Parathyroid adenoma (tissue), 2 donors: ENCODE measurements around the gene SMPD3.

Experiments used
- H2AFZ ChIP-seq: fragments of 300-600 bp; sonication (generic); one replicate; pipeline ENCODE4 v1.7.0; 2017; ENCODE audit warnings: antibody characterized with exemption, mild to moderate bottlenecking
- H3K27ac ChIP-seq: fragments of 300-600 bp; sonication (generic); one replicate; pipeline ENCODE4 v1.7.0; 2017
- H3K27me3 ChIP-seq: fragments of 300-600 bp; sonication (generic); one replicate; pipeline ENCODE4 v1.7.0; 2017; ENCODE audit warnings: low read length; ENCODE audit not compliant: control insufficient read depth, insufficient read depth
- H3K36me3 ChIP-seq: fragments of 300-600 bp; sonication (generic); one replicate; pipeline ENCODE4 v1.7.0; 2017; ENCODE audit warnings: low read length; ENCODE audit not compliant: control insufficient read depth, insufficient read depth
- H3K4me1 ChIP-seq: fragments of 300-600 bp; sonication (generic); one replicate; pipeline ENCODE4 v1.7.0; 2017; ENCODE audit warnings: control low read depth
- H3K4me2 ChIP-seq: fragments of 300-600 bp; sonication (generic); one replicate; pipeline ENCODE4 v1.7.0; 2017; ENCODE audit warnings: low read length
- H3K4me3 ChIP-seq: fragments of 300-600 bp; sonication (generic); one replicate; pipeline ENCODE4 v1.7.0; 2017; ENCODE audit warnings: low read depth, low read length
- H3K79me2 ChIP-seq: fragments of 300-600 bp; sonication (generic); one replicate; pipeline ENCODE4 v1.7.0; 2017; ENCODE audit warnings: control low read depth
- H3K9ac ChIP-seq: fragments of 300-600 bp; sonication (generic); one replicate; pipeline ENCODE4 v1.7.0; 2017; ENCODE audit warnings: mild to moderate bottlenecking
- H3K9me3 ChIP-seq: fragments of 300-600 bp; sonication (generic); one replicate; pipeline ENCODE4 v1.7.0; 2017; ENCODE audit warnings: low read length; ENCODE audit not compliant: control insufficient read depth
- CTCF ChIP-seq: fragments of 300-600 bp; sonication (generic); IDR thresholded peaks from one replicate; pipeline ENCODE4 v1.7.0; 2017; ENCODE audit warnings: antibody characterized with exemption, mild to moderate bottlenecking
- donor health status: primary hyperparathyroidism.

Gene SMPD3

GRCh38 chr16:68480084-68480995 is 32.0 kb upstream of the SMPD3 start:
- Histone ChIP-seq H3K9ac (no peak overlapping the region), H3K36me3 (no peaks in the 10 kb centered on the region), H3K4me3 (no peak overlapping the region), H2AFZ (no peak overlapping the region), H3K79me2 (no peaks in the 10 kb centered on the region), H3K27ac (no peak overlapping the region), H3K27me3 (no peaks in the 10 kb centered on the region), H3K9me3 (no peaks in the 10 kb centered on the region), H3K4me2 (no peak overlapping the region), H3K4me1 (peaks cover 12% of the 10 kb centered on the region)
- no peak for TF ChIP-seq CTCF

DNA sequence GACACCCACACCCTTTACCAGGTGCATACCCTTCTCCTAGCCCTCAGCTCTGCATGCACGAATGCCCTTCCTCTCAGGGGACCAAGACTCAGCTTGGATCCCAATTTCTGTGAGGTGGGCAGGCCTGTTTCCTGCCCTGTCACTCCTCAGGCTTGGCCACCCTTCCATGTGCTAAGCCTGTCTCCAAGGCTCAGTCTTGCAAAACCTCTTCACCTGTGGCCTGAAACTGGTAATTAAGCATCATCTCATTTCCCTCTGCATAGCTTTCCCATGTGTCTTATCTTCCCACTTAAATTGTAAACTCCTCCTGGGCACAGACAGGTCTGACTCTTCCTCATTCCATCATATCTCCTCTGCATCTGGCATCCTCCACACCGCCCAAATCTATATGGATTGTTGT is 31.0 kb upstream of the SMPD3 start:
- Histone ChIP-seq H3K79me2 (no peaks in the 10 kb centered on the region), H3K4me1 (peaks cover 12% of the 10 kb centered on the region), H3K9me3 (no peaks in the 10 kb centered on the region), H3K36me3 (no peaks in the 10 kb centered on the region), H3K4me3 (no peak overlapping the region), H3K27me3 (no peaks in the 10 kb centered on the region), H2AFZ (no peak overlapping the region), H3K4me2 (no peak overlapping the region), H3K9ac (no peak overlapping the region), H3K27ac (no peak overlapping the region)
- TF ChIP-seq CTCF: no peak

GRCh38 chr16:68478526-68479250 is 30.4 kb upstream of the SMPD3 start:
- H3K9ac ChIP-seq: no peak overlapping the region
- H3K4me3 ChIP-seq: no peak overlapping the region
- H3K4me2 ChIP-seq: no peak overlapping the region
- H3K27ac ChIP-seq: peak overlapping the region; percentile 12
- H2AFZ ChIP-seq: peak overlapping the region; percentile 46
- no peaks in the 10 kb centered on the region for H3K79me2 ChIP-seq
- no peaks in the 10 kb centered on the region for H3K36me3 ChIP-seq
- H3K9me3 ChIP-seq: no peaks in the 10 kb centered on the region
- no peak for TF ChIP-seq CTCF
- peaks cover 12% of the 10 kb centered on the region for H3K4me1 ChIP-seq
- H3K27me3 ChIP-seq: no peaks in the 10 kb centered on the region

DNA sequence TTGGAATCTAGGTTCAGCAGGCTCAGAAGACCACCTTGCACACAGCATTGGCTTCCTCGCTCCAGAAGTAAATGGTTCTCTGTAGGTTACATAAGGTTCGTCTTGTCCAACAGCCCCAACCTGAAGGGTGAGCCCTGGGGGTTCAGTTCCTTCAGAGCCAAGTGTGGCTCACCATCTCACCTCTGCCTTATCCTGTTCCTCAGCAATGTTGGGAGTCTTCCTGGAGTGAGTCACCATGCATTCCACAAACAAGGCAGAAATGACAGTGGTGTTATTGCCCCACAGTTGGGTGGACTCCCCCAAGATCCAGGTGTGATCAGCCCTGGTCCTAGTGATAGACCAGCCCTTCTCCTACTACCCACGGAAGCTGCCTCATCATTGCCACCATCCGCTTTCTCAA is 26.8 kb upstream of the SMPD3 start:
- Histone ChIP-seq H3K79me2 (no peaks in the 10 kb centered on the region), H3K4me2 (no peak overlapping the region), H3K4me3 (no peak overlapping the region), H3K9me3 (no peaks in the 10 kb centered on the region), H3K27ac (no peak overlapping the region), H3K36me3 (no peaks in the 10 kb centered on the region), H3K27me3 (no peaks in the 10 kb centered on the region), H2AFZ (no peak overlapping the region), H3K4me1 (peaks cover 18% of the 10 kb centered on the region), H3K9ac (no peak overlapping the region)
- TF ChIP-seq CTCF: no peak
